IPS-18c (cell line): Measurements from ENCODE around the gene JMJD1C.

Experiments used
- H3K4me3 ChIP-seq: 2 replicates; pipeline ENCODE4 v1.7.0; 2013; ENCODE audit warnings: low read depth, mild to moderate bottlenecking, low read length, moderate library complexity; ENCODE audit not compliant: insufficient read depth
- H3K9me3 ChIP-seq: one replicate; pipeline ENCODE4 v1.6.1; 2013; ENCODE audit warnings: mild to moderate bottlenecking, low read length, moderate library complexity; ENCODE audit not compliant: control insufficient read depth, insufficient read depth

JMJD1C gene

DNA sequence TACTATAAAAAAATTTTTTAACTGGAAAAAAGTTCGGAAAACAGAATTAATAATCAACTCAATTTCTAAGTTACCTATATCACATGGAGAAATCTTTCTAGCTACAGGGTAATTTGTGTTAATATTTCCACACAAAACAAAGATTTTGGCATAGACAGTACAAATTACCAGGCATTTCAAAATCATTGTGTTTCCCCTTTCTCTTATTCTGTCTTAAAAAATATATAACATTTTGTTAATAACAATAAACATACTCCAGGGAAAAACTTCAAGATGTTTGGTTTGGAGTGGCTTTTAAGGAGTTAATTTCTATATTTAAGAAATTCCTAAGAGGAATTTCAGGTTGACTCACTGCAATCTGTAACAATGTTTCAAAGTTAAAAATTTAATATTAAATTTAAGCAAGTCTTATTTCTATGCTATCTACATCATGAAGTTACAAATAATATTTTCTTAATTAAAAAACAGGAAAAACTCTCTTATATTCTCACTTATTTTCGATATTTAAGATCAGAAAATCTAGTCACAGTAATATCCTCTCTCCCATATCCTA is 200.0 kb downstream of the JMJD1C start:
- Histone ChIP-seq H3K9me3 (no peaks in the 10 kb centered on the region), H3K4me3 (peak overlapping the region; percentile 42; the same call in 1 of the 2 replicates)

DNA sequence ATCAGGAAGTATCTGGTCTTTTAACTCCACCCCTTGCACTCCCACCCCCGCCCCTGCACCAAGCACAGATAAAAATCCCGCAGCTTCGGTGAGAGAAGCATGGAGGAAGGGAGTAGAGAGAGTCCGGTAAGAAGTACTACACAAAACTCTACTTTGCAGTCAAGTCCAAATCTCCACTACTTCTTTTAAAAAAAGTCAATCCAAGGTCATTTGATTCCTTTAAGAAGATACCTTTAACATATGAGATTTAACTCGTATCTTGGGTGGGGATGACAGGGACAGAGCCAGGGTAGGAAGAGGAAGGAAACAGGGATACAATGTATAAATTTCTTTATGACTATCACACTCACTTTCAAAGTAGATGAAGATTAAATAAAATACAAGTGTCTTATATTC is 200.6 kb downstream of the JMJD1C start:
- Histone ChIP-seq H3K4me3 (peak overlapping the region; percentile 42), H3K9me3 (no peaks in the 10 kb centered on the region)

DNA sequence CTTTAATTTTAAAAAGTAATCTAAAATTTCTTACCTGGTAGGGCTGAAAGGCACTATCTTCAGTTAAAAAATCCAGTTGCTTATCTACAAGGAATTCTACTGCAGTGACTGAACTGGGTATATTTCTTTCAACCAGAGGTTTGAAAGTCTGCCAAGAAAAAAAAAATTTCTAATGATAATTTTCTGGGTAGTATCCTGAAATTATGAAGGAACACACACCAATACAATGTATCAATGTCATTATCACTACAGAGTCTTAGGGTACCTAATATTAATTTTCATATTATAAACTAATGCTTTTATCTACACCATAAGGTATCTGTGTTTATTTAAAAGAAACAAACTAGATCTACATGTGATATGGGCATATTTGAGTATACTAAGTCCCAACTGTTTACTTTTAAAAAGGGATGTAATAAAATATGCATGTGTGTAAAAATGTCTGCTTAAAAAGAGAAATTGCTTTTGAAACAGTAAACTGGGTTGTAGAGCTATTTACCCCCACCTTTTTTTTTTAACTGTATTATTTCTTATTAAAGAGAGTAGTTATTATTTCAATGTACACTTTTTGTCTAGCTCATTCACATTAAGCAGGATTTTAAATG is 201.1 kb downstream of the JMJD1C start:
- Histone ChIP-seq H3K4me3 (no peak overlapping the region), H3K9me3 (no peaks in the 10 kb centered on the region)

DNA sequence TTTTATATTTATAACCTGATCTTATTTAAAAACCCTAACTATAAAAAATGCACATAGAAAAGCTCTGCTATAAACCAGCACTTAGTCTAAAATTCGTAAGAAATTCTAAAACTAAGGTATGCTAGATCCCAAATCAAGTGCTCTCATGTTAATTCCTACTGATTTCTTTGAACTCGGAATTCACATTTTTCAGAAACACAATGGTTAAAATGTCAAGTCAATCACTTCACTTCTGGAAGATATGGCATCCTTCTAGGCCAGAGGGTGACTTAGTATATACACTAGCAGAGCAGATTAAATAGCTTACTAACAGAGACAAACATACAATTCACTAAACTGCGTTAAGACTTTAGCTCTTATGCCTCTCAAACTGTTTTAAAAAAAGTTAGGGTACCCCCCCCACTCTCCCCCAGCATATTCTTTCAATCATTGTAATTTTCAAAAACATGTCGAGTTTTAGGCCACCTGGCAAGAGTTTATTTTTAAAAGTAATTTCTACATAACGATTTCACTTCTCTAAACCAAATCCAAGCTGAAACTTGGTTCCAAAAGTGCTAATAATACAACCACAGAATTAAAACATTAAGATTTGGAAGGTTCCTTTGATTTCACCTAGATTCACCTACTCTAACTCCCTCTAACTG is 203.2 kb downstream of the JMJD1C start:
- H3K9me3 ChIP-seq = no peaks in the 10 kb centered on the region
- H3K4me3 ChIP-seq = no peak overlapping the region

DNA sequence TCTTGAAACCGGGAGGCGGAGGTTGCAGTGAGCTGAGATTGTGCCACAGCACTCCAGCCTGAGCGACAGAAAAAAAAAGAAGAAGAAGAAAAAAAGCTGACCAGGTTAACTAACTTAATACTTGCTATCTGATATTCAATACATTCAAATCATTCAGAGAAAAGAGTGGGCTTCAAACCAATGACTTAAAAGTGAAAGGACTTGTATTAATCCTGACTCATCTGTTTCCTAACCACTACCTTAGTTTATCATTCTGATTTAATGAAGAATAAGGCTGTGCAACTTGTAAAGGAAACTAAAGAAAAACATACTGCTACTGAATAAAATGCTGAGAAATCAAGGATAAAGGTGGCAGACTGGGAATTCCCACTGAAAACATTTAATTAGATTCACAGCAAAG is 204.3 kb downstream of the JMJD1C start:
- H3K4me3 ChIP-seq = no peak overlapping the region

DNA sequence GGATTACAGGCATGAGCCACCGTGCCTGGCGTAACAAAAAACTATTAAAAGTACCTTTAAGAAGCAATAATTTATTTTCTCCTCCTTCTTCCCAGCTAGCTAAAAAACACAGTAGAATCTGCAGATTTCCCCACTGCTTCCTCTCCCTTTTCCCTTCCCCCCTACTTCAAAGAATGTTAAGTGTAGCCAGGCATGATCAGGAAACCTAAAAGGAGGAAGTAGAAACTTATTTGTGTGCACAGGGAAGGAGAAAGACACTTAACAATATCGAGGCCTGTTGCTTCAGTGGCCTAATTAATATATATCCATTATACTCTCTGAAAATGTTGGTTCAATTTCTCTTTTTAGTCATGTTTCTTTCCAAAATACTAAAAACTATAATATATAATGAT is 204.9 kb downstream of the JMJD1C start:
- Histone ChIP-seq H3K9me3 (no peaks in the 10 kb centered on the region), H3K4me3 (no peak overlapping the region)

More for the DNA sequence above, 204.3 kb downstream of the JMJD1C start:
- no peaks in the 10 kb centered on the region for H3K9me3 ChIP-seq

DNA sequence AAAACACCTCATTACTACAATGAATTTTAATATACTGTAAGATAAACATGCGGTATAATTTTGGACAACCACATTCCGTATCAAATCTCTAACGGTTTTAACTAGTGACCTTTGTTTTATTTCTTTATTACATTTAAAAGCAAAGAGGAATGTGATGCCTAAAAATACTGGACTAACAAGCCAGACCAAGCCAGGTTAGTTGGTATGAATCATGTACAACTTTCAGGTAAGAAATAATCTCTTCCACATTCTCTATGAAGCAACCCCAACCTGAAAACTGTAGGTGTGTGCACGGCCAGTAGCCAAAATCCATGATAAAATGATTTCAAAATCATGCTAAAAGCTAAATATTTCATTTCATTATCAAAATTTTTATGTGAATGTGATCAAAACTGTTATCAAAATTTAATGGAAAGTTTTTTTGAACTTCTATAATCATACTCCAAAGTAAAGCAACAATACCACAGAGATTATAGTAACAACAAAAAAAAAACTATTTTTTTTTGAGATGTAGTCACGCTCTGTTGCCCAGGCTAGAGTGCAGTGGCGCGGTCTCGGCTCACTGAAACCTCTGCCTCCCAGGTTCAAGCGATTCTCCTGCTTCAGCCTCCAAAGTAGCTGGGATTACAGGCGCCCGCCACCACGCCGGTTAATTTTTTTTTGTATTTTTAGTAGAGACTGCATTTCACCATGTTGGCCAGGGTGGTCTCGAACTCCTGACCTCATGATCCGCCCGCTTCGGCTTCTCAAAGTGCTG is 205.5 kb downstream of the JMJD1C start:
- no peaks in the 10 kb centered on the region for H3K9me3 ChIP-seq
- H3K4me3 ChIP-seq = no peak overlapping the region

DNA sequence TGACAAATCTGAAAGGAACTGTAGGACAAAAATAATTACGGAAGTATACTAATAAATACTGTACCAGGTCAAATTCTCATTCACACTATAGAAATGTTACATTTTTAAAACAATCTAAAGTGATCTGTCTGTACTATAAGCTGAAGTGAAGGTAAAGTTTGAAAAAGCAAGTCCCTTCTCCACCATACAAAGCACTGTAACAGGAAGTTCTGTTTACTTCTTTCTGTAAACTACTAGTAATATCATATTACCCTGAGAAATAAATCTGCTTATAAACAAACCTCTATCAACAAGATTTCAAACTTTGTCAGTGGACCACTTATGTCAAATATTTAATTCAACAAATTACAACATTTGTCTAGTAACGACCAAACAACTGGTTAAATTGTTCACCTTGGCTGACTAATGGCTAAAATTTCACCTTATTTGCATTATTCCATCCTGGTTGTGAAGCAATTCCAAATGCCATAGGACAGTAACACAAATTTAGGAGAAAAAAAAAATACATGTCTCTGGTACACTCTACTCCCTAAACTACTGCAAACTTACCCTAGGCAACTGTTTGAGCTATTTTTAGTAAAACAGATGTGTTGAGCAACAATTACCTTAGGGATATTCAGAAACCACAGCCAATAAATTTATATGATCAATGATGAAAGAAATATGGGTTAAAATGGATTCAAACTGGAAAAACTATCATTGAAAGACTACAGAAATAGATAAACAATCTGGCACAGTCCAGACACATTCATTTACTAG is 206.7 kb downstream of the JMJD1C start:
- Histone ChIP-seq H3K9me3 (no peaks in the 10 kb centered on the region), H3K4me3 (no peak overlapping the region)

DNA sequence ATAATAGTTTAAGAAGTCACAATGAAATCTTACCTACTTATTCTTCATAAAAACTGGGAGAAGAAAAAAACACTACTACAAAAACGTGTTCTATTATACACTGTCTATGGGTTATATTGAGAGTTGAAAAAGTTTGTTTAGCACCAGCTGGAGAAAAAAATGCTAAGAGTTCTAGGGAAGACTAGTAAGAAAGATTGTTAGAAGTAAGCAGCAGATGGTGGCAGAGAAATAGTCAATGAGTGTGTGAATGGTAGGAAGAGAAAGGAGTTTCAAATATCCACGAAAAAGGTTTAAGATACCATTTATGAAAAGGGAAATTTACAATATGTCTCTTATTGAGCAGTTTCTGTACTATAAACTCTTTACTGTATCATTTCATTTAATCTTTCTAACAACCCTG is 208.0 kb downstream of the JMJD1C start:
- H3K9me3 ChIP-seq = no peaks in the 10 kb centered on the region
- H3K4me3 ChIP-seq = no peak overlapping the region

DNA sequence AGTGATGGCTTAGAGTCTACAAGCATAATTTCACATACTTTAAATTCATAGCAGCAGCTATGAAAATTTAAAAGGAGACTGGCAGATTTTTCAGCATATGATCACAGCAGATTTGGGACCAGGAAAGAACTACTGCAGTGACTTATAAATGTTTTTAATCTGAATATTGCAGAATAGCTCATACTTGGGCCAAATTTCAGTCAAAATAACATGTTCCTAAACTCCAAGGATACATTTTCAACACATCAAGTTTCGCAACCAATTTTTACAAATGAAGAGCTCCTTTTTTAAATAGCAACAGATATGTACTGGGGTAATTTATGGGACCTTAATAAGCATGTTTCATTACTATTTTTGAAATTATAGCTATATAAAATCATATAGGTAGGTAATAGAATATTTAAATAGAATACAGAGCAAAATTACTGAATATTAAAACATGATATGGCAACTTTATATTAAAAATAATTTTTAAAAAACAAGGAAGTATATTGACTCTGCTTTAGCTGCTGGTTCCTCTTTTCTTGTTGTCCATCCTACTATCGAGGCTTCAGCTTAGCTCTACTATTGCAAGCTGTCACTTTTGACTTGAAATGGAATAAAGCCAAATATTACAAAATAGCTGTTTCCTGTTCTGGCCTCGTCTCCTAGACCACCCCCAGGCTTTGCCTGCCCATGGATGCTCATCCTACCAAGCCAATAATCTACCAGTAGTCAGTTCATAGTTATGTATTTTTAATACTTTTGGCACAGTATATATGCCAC is 209.6 kb downstream of the JMJD1C start:
- no peak overlapping the region for H3K4me3 ChIP-seq
- no peaks in the 10 kb centered on the region for H3K9me3 ChIP-seq

DNA sequence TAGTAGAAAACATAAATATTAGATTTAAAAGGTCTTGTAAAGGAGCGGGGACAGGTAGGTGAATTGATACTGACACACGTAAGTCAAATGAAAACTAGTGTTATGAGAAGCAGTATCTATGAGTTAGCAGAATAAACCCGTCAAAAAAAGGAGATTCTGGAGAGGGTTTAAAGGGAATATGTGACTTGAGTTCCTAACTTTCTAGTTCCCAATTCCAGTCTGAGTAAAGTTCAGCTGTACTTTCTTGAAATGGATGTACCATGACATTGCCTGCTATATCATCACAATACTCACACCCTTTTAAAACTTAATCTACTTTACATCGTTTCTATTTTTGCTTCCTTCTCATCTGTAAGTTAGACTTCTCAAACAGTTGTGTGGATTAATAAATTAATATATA is 210.5 kb downstream of the JMJD1C start:
- H3K4me3 ChIP-seq = no peak overlapping the region
- no peaks in the 10 kb centered on the region for H3K9me3 ChIP-seq

DNA sequence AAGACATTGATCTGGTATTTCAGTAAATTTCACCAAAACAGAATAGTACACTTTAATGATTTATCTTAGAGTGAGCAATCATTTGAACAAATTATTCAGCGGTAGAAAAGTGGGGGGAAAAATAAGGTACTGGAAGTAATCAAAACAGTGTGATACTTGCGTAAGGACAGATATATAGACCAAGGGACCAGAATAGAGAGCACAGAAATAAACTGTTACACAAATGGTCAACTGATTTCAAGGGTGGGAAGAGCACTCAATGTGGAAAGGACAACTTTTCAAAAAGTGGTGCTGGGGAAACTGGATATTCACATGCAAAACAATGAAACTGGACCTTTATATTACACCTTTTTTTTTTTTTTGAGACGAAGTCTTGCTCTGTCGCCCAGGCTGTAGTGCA is 212.7 kb downstream of the JMJD1C start:
- no peaks in the 10 kb centered on the region for H3K9me3 ChIP-seq
- H3K4me3 ChIP-seq = no peak overlapping the region

DNA sequence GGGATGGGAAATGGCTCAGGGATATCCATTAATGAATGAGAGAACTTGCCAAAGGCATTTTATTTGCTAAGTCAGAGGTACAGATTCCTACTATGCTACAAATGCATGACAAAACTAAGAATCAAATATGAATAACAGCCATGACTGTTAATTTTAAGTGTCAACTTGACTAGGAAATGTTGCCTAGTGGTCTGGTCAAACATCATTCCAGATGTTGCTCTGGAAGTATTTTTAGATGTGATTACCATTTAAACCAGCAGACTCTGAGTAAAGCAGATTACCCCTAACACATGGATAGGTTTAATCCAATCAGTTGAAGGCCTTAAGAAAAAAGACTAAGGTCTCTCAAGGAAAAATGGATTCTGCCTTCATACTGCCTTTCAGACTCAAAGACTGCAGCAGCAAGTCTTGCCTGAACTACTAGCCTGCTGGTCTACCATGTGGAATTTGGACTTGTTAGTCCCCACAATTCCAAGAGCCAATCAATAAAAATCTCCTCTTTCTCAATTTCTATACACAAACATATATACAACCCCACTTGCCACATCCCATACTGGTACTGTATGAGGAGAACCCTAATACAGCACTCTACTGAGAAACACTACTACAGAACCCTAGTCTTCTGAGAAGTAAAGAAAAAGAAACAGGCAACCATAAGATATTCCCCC is 213.5 kb downstream of the JMJD1C start:
- H3K4me3 ChIP-seq = no peak overlapping the region
- H3K9me3 ChIP-seq = no peaks in the 10 kb centered on the region

DNA sequence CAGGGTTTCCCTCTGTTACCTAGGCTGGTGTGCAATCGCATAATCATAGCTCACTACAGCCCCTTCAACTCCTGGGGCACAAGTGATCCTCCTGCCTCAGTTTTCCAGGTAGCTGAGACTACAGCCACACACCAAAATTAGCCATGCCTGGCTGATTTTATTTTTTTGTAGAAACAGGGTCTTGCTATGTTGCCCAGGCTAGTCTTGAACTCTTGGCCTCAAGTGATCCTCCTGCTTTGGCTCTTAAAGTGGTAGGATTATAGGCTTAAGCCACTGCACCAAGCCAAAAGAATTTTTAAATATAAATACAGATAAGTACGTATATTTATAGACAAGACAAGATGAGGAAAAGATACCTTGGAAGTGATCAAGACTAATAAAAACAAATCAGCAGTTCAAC is 215.7 kb downstream of the JMJD1C start:
- Histone ChIP-seq H3K4me3 (no peak overlapping the region), H3K9me3 (no peaks in the 10 kb centered on the region)

DNA sequence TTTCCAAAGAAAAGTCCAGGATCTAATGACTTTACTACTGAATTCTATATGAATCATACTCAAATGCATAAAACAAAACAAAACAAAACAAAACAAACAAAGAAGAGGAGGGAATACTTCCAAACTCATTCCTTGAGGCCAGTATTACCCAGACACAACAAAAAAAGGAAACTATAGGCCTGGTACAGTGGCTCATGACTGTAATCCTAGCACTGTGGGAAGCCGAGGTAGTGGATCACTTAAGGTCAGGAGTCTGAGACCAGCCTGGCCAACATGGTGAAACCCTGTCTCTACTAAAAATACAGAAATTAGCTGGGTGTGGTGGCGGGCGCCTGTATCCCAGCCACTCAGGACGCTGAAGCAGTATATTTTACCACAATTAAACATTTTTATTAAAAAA is 218.0 kb downstream of the JMJD1C start:
- no peaks in the 10 kb centered on the region for H3K9me3 ChIP-seq
- no peak overlapping the region for H3K4me3 ChIP-seq

DNA sequence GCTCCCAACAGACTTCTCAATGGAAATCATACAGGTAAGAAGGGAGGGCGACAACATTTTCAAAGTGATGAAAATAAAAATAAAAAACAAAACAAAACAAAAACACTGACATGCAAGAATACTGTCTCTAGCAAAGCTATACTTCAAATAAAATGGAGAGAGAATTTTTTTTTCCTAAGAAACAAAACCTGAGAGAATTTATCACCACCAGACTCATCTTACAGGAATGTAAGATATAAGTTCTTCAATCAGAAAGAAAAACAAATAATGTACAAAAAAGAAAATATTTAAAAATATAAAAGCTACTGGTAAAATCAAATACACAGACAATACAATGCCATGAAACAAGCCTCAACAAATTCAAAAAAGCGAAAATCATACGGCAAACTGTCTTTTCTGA is 219.4 kb downstream of the JMJD1C start:
- H3K4me3 ChIP-seq = no peak overlapping the region
- H3K9me3 ChIP-seq = no peaks in the 10 kb centered on the region
